DOHH2 (cell line): ENCODE measurements around the gene PCDHGA7.
"Not testable (repeated sequence)": the region's sequence is repeated elsewhere in the genome, so short reads cannot be mapped to it uniquely, and the experiment has no call there.

Experiments used
- H3F3A ChIP-seq: fragments of 200-600 bp; sonication (generic), shearing (Covaris generic); 2 replicates; pipeline ENCODE4 v1.6.0; 2016; ENCODE audit warnings: antibody characterized with exemption, mild to moderate bottlenecking; ENCODE audit not compliant: control insufficient read depth, insufficient read depth
- H3K27ac ChIP-seq: fragments of 200-600 bp; sonication (generic); 2 replicates; pipeline ENCODE4 v1.5.1; 2014; ENCODE audit warnings: low read depth, mild to moderate bottlenecking, low read length, moderate library complexity
- H3K27me3 ChIP-seq: fragments of 200-600 bp; sonication (generic); 2 replicates; pipeline ENCODE4 v1.6.1; 2014; ENCODE audit warnings: mild to moderate bottlenecking, low read length, mixed read lengths; ENCODE audit not compliant: control insufficient read depth
- H3K36me3 ChIP-seq: fragments of 200-600 bp; sonication (generic); 2 replicates; pipeline ENCODE4 v1.6.1; 2014; ENCODE audit warnings: mild to moderate bottlenecking, low read length, moderate library complexity, mixed read lengths; ENCODE audit not compliant: control insufficient read depth
- H3K4me1 ChIP-seq: fragments of 200-600 bp; sonication (generic); 2 replicates; pipeline ENCODE4 v1.6.1; 2014; ENCODE audit warnings: mild to moderate bottlenecking, low read length, mixed read lengths; ENCODE audit not compliant: control insufficient read depth
- H3K4me2 ChIP-seq: fragments of 200-600 bp; sonication (generic); 2 replicates; pipeline ENCODE4 v1.6.0; 2014; ENCODE audit warnings: mild to moderate bottlenecking, low read length, moderate library complexity
- H3K4me3 ChIP-seq: fragments of 200-600 bp; sonication (generic); 2 replicates; pipeline ENCODE4 v1.5.1; 2014; ENCODE audit warnings: mild to moderate bottlenecking, low read length, mixed read lengths
- H3K79me2 ChIP-seq: fragments of 200-600 bp; sonication (generic); 2 replicates; pipeline ENCODE4 v1.6.1; 2014; ENCODE audit warnings: mild to moderate bottlenecking, low read length, mixed read lengths; ENCODE audit not compliant: control insufficient read depth
- H3K9me2 ChIP-seq: fragments of 200-600 bp; sonication (generic); replicated peaks from 2 replicates; pipeline ENCODE4 v1.6.1; 2014; ENCODE audit warnings: mild to moderate bottlenecking, low read length, mixed read lengths; ENCODE audit not compliant: control insufficient read depth
- H3K9me3 ChIP-seq: fragments of 200-600 bp; sonication (generic); 2 replicates; pipeline ENCODE4 v1.6.1; 2014; ENCODE audit warnings: antibody characterized with exemption, low read length, mixed read lengths; ENCODE audit not compliant: control insufficient read depth, insufficient read depth
- H4K20me1 ChIP-seq: fragments of 200-600 bp; sonication (generic); 2 replicates; pipeline ENCODE4 v1.6.0; 2014; ENCODE audit warnings: low read depth, mild to moderate bottlenecking, antibody characterized with exemption, low read length, moderate library complexity; ENCODE audit not compliant: control insufficient read depth, insufficient read depth
- CTCF ChIP-seq: fragments of 200-600 bp; sonication (generic); IDR thresholded peaks from one replicate; pipeline ENCODE4 v1.5.1; 2014; ENCODE audit warnings: antibody characterized with exemption, mild to moderate bottlenecking, low read depth, low read length; ENCODE audit not compliant: poor library complexity, severe bottlenecking
- EZH2phosphoT487 ChIP-seq: fragments of 200-600 bp; sonication (generic); IDR thresholded peaks from 2 replicates; pipeline ENCODE4 v1.6.1; 2017; ENCODE audit warnings: borderline replicate concordance, mild to moderate bottlenecking, antibody characterized with exemption, low read length, moderate library complexity, mixed read lengths

The PCDHGA7 gene

GRCh38 chr5:141413540-141414069, 31.1 kb downstream of the PCDHGA7 start:
- Histone ChIP-seq H3K9me3 (peaks cover 24% of the 10 kb centered on the region; the same call in 1 of the 2 replicates), H3K27ac (no peak overlapping the region), H3K79me2 (no peaks in the 10 kb centered on the region), H3K4me3 (no peak overlapping the region), H3K4me1 (no peaks in the 10 kb centered on the region), H4K20me1 (no peaks in the 10 kb centered on the region), H3K36me3 (peaks cover 19% of the 10 kb centered on the region), H3F3A (no peaks in the 10 kb centered on the region), H3K27me3 (no peaks in the 10 kb centered on the region), H3K9me2 (no peaks in the 10 kb centered on the region), H3K4me2 (no peak overlapping the region)
- no peak for TF ChIP-seq EZH2phosphoT487
- no peak for TF ChIP-seq CTCF

GRCh38 chr5:141414548-141415274, 32.2 kb downstream of the PCDHGA7 start:
- H3K4me1 ChIP-seq, H3F3A ChIP-seq, H3K27me3 ChIP-seq, H3K4me2 ChIP-seq, H3K4me3 ChIP-seq, H3K9me2 ChIP-seq, H4K20me1 ChIP-seq, H3K79me2 ChIP-seq, H3K27ac ChIP-seq: not testable (repeated sequence)
- Histone ChIP-seq H3K9me3 (peaks cover 27% of the 10 kb centered on the region; the same call in 1 of the 2 replicates), H3K36me3 (peaks cover 19% of the 10 kb centered on the region)

GRCh38 chr5:141415275-141415618, 32.7 kb downstream of the PCDHGA7 start:
- H3K4me1 ChIP-seq, H3K4me2 ChIP-seq, H3F3A ChIP-seq, H4K20me1 ChIP-seq, H3K4me3 ChIP-seq, H3K27me3 ChIP-seq, H3K79me2 ChIP-seq, H3K9me2 ChIP-seq, H3K27ac ChIP-seq: not testable (repeated sequence)
- Histone ChIP-seq H3K9me3 (peaks cover 30% of the 10 kb centered on the region; the same call in 1 of the 2 replicates), H3K36me3 (peaks cover 19% of the 10 kb centered on the region)

- Histone ChIP-seq H3K36me3 (peaks cover 19% of the 10 kb centered on the region), H3K9me3 (peaks cover 45% of the 10 kb centered on the region; the same call in 1 of the 2 replicates)
- H3K27me3 ChIP-seq, H3K79me2 ChIP-seq, H4K20me1 ChIP-seq, H3K4me2 ChIP-seq, H3K4me3 ChIP-seq, H3K27ac ChIP-seq, H3K9me2 ChIP-seq, H3K4me1 ChIP-seq, H3F3A ChIP-seq: not testable (repeated sequence)
These were observed 35.1 kb downstream of the PCDHGA7 start, which contains the start of gene PCDHGB7 for GRCh38 chr5:141417494-141418172. Gene PCDHGB7, plus strand, starts transcription at chr5:141417677. Its CDS starts 183 bp downstream, at chr5:141417860.
